NCI-H460 (cell line): Measurements from ENCODE around the gene DMKN. TPM values are rescaled to one million over a fixed set of nuclear protein-coding genes. Genes with fewer than 3 reads are reported as not detected.

Experiments
- DNase-seq: peaks from one replicate; pipeline ENCODE4 v3.0.0-alpha.2; 2016; ENCODE audit warnings: low read depth; ENCODE audit errors: extremely low read depth
- total RNA-seq: library from RNA; depleted of rRNA; stranded (reverse); fragments of >200 nt; shearing (Covaris generic); gene quantifications from 2 replicates; pipeline ENCODE4 v1.2.3, GENCODE V29; 2014

Gene DMKN
- total RNA-seq, 1 experiment from 2014 or later: 0.40 TPM

DNA sequence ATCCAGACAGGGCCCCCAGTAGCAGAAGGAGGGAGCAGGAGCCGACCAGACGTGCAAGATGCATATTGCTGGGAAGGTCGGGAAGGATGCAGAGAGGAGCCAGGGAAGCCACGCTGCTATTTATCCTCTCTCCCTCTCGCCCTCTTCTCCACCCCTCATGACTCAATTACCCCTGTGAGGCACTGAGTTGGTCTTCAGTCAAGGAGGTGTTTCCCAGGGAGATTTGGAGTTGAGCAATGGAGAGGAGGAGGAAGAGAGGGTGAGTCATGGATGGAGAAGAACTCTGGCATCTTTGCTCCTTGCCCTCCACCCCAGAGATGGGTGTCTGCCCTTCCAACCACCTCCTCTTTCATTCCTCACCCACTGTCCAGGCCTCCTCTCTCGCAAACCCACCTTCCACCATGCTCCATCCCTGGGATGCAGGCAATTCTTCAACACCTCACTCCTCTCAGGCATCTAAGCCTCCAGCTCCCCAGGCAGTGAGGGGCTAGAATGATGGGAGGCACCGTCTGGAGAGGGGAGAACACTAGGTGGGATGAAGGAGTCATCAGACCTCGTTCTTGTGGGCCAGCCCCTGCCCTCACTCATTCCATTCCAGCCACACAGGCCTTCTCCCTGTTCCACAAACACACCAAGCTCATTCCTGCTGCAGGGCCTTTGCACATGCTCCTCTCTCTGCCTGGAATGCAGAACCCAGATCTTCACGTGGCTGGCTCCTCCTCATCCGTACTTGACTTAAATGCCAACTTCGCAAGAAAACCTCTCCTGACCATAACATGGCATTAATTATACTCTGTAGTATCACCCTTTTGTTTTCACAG, 15.0 kb upstream of the DMKN start, which contains the start of gene SBSN:
Gene SBSN, minus strand, starts transcription at position 94 of the 821 bp plus-strand sequence. Its CDS starts 30 bp downstream, at position 64.
- no peak for DNase-seq

DNA sequence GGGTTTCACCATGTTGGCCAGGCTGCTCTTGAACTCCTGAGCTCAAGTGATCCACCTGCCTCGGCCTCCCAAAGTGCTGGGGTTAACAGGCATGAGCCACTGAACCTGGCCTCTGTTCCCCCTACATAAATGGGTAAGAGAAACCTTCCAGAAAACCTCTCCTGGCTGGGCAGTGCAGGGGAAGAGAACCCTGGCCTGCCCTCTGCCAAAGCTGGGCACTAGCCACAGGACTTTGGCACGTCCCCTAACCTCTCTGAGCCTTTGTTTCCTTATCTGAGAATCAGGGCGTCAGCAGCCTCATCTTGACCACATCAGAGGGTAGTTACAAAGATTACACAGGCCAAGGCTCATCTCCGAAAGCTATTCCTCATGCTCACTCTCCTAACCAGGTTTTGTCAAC, 12.4 kb upstream of the DMKN start:
- no peak for DNase-seq

DNA sequence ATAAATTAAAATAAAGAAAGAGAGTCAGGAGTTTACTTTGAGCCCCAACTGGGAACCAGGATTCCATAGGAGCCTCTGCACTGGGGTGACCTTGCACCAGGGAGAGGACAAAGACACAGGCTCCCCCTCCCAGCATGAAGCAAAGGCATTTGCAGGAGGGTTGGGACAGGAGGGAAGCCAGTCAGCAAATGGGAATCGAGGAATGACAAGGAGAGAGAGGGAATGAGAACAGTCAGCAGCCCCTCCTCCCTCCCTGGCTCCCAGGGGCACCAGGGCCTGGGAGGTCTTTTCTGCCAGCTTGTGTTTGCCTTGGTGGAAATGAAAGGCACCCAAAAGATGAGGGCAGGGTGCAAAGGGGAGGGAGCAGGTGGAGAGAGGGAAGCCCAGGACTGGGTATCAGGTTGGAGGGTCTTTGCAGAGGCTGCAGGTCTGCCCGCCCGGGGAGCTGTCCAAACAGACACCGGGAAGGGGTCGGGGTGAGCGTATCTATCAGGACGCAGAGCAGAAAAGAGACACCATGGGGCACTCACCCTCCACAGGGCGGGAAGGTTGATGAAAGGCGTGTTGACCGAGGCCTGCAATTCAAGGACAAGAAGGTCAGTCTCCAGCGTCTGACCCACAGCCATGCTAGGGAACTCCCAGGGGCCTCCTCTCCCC, 10.9 kb upstream of the DMKN start:
- no peak for DNase-seq

DNA sequence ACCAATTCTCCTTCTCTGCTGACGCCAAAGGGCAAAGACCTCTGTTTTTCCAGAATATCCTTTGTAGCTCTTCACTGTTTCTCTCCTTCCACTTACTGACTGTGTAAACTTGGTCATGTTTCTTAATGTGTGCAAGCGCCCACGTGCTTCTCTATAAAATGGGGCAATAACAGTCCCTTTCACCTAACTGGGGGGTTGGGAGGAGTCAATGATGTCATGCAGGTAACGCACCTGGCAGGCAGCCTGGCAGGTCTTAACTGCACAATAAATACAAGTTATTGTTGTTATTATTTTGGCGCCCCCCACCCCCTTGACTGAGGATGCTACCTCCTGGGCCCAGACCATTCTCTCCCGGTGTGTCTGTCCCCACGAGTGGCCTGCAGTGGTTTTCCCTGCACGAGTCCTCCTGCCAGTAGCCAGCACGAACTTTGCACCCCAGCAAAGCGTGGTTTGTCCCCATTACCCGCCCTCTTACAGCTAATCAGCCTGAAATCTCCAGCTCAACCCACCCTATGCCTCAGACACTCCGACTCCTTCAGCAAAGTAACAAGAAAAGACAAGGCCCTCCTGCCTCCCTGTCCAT, 9.4 kb upstream of the DMKN start:
- DNase-seq: no peak

DNA sequence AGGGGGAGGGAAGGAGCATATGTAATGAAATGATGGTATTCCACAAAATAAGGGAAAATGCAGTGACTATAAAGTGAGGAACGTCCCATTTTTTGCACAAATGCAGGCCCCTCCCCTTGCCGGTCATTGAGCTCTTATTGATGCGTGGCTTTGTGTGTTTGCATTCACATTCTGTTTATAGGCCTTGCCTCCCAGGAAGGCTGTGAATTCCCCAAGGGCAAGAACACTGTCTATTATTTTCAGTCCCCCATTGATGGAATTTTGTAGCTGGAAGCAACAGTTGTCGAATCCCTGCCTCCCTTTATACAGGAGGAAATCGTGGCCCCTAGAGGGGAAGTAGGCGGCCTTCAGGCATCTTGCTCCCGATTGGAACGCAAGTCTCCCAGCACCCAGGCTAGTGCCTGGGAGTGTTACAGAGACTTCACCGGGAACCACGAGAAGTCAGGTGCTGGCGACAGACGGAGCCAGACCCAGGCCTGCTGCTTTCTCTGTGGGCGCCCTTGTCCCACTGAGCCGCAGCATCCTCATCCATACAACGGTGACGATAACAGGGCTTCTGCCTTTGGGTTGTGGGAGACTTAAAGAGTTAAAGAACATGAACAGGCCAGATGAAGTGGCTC, 7.8 kb upstream of the DMKN start:
- DNase-seq: no peak

DNA sequence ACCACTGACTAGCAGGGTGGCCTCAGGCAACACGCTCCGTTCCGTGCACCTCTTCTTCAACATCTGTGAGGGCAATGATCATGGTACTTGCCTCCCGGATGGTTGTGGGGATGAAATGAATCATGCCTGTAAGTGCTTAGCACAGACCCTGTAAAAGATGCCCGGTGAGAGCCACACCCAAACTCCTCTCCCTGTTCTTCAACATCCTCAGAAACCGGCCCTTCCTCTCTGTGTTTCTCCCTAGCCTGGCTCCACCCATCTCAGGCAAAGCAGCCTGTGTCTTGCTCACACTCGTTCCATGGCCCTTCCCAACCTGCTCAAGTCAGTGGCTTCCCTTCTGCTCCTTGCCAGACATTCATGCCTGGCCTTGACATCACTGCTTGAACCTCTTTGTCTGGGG, 5.8 kb upstream of the DMKN start:
- DNase-seq: no peak

DNA sequence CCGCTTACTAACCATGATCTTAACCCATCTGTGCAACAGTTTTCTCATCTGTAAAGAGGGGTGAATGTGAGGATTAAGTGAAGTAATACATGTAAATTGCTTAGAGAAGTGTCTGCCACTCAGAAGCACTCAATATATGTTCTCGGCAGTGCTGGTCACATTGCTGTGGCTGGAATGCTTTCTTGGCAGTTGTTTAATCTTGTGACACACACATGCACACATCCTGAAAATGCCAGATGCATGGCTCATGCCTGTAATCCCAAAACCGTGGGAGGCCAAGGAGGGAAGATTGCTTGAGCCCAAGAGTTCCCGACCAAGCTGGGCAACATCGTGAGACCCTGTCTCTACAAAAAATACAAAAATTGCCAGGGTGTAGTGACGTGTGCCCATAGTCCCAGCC, 4.9 kb upstream of the DMKN start:
- no peak for DNase-seq

DNA sequence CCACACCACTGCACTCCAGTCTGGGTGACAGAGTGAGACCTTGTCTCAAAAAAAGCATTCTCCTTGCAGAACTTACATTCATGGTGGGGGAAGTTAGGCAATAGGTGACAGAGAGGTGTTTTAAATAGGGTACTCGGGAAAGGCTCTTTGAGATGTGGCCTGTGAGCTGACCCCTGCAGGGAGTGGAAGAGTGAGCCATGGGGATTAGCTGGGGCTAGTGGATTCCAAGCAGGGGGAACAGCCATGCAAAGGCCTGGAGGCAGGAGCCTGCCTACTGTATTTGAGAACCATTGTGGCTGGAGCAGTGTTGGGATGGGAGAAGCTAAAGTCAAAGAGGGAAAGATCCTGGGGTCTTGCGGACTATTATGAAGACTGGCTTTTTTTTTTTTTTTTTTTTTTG, 3.9 kb upstream of the DMKN start:
- DNase-seq: no peak

DNA sequence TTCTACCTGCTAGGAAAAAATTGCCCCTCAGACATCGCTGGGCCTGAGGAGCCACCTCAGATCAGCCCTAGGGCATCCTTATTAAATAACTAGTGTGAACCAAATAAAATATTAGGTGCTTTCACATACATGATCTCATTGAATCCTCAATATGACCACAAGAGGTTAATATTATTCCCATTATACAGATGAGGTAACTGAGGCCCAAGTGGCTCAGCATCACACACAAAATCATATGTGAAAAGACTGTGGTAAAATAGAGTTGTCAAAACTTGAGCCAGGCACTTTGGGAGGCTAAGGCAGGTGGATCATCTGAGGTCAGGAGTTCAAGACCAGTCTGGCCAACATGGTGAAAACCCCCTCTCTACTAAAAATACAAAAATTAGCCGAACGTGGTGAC, 2.9 kb upstream of the DMKN start:
- DNase-seq: no peak

DNA sequence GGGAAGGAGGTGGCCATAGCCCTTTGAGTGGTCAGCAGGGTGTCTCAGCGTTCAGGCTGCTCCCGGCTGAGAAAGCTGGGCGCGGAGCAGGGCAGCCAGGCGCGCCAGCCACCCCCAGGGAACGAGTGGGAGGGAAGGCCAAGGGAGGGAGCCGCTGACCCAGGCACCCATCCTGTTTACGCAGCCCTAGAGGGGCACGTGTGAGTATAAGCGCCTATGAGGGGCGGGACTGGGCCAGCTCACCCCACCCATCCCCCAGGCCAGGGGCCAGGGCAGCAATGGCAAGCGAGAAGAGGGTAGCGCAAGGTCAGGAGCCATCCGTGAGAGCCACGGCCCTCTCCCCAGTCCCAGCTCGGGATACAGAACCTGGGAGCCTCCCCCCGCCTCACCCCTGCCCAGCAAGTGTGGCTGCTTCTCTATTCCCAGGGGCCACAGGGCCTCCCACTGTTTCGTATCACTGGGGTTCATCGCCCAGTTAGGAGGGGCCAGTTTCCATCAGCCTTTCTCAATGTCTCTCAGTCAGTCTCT, 897 bp upstream of the DMKN start:
- DNase-seq: no peak

DNA sequence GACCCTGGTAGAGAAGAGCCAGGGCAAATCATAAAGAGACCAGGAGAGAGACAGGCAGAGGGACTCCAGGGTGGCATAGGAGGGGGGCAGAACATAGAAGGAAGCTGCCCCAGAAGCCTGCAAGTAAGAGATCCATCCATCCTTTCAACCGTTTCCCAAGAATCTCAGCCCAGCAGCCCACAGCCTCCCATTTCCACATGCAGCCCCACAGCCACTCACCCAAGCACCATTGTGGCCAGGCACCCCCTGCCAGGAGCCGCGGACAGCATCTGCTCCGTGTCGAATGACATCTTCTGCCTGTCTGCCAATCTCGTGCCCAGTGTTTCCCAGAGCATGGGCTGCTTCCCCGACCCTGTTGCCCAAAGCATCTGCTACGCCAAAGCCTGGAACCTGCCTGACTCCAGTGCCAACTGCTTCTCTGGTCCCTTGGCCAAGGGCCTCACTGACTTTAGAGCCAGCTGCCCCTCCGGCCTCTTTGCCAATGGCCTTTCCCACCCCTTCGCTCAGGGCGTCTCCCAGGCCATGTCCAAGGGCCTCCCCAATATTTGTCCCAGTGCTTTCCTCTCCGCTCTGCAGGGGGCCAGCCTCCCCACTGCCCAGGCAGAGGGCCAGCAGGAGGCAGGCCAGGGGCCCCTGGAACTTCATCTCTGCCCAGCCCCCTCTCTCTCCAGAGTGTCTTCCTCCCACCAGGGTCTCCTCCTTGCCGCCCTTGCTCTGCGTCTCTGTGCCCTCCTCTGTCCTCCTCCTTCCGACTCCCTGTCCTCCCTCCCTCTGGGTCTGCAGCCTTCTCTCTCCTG, 420 bp downstream of the DMKN start:
- DNase-seq: no peak

DNA sequence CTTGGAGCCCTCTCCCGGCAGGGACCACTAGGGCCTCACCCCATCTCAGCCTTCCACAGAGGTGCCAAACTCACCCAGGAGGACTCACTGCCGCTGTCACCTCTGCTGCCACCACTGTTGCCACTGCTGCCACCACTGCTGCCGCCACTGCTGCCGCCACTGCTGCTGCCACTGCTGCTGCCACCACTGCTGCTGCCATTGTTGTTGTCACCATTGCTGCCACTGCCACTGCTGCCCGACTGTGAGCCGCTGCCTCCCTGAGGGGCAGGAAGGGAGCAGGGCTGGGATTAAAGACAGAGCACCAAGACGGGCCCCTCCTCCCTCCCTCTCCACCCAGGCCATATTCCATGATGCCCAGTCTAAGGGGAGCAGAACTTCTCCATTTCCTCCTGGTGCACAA, 2.1 kb downstream of the DMKN start:
- DNase-seq: no peak

DNA sequence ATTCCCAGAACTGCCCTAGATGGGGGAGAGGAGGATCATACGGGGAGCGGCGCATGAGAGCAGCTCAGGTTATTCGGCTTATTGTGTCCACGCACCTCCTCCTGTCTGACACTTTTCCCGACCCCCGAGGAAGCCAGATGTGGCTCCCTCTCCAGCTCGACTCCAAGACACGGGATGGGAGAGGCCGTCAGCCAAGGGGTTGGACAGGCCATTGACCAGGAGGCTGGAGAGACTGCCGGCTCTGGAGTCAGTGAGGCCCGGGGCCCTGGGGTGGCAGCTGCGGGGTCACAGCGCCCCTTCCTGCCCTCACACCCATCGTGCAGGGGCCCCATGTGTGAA, 2.9 kb downstream of the DMKN start:
- DNase-seq: no peak

DNA sequence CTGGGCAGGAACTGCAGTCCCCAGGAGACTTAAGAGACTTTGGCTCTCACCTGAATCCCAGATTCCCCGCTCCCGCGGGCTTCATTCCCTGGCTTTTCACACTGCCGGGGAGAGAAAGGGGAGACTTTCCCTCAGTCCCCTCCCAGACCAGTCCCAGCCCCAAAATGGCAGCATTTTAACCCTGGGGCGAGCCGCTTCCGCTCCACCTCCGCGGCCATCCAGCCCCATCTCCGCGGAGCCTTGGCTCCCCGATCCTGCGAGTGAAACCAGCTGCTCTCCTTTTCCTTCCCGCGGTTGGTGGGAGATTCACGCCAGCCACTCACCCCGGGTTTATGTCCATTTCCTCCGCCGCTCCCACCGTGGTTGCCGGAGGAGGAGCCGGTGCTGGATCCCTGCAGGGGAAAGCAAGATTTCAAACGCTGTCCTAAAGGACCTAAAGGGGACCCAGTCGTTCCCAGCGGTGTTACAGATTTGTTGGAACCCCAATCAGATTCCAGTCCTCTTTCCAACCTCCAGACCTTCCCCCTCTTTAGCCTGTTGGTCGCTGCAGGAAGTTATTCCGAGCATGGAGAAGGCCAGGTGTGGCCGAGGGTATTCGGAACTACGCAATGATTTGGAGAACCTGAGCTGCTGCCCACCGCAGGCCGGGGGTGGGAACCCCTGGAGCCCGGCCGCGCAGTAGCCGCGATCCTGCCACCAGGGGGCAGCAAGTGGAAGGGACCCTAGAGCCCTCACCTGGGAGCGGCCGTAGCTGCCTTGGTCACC, 3.4 kb downstream of the DMKN start:
- DNase-seq: peak; percentile 48

DNA sequence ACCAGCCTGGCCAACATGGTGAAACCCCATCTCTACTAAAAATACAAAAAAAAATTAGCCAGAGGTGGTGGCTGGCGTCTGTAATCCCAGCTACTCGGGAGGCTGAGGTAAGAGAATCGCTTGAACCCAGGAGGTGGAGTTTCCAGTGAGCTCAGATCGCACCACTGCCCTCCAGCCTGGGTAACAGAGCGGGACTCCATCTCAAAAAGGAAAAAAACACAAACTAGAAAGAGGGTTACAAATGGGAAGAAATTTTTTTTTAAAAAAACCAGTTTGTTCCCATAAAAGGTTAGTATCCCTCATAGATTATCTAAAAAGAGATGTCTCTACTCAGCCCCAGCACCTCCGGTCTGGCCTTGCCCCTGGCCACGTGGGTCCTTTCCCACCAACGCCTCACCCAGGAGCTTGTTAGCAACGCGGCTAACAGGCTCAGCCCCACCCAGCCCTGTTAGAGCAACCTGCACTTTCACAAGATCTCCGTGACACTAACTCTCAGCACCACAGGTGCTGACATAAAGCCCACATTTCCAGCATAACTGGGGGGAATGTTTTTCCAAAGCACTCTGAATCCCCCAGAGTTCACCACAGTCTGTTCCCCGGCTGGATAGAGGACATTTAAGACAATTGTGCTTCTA, 4.3 kb downstream of the DMKN start:
- DNase-seq: no peak

DNA sequence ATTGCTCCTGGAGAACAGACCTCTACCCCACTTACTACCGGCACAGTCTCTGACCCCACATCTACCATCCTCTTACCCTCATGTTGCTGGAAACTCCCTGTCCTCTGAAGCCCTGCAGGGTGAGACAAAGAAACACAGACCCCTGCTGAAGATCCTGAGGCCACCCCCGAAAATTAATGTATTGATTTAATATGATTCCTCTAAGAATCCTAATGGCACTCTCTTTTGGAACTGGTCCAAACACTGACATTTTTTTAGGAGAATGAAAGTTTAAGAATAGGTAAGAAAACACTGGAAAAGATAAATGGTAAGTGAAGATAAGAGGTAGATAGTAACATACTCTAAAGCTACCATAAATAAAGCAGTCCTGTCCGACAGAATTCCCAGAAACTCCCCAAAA, 5.3 kb downstream of the DMKN start:
- DNase-seq: no peak

DNA sequence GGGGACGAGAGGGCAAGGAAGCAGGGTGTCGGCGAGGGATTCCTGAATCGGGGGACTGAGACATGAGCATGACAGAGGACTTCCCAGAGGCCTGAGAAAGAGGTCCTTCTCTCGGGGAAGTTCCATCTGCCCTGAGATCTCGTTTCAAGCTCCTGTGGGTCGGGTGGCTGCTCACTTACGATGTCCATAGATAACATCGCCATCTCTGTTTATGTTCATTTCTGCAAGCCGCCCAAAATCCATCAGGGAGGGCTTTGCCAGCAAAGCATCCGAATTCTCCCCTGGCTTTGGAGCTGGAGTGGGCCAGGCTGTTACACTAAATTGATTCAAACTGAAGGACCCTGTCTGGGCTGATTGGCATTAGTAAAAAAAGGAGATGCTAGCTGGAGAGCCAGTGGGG, 5.9 kb downstream of the DMKN start:
- no peak for DNase-seq

DNA sequence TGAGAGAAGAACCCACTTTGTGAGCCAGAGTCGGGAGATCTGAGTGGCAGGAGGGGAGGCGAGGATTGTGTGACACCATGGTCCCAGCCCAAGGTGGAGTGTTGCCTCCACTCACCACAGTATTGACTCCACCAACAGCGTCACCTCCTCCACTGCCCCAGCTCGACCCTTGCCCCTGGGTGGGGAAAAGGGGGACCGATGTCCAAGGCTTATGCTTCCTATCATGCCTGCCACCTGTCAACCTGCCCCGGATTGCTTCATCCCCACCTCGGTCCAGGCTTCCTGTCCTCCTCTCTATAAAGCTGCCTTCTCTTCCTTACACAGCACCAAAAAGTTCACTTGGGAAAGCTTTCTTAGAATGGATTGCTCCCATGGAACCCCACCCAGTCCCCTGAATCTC, 7.4 kb downstream of the DMKN start:
- no peak for DNase-seq

DNA sequence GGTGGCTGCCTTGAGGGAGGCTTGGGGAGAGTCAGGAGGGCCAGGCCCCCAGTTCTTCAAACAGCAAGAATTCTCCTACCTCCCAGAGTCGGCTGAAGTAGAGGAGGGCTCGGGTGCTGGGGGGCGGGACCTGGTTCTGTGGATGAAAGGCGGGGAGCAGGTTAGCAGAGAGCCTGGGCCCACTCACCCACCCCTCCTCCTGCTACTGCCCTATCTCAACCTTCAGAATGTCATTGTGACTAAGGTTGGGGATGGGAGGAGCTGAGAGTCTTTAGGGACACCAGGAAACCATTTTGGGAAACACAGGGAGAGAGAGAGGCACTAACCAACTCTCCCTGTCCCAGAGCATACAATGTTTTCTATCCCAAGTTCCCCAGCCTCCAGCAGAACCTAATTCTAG, 10.7 kb downstream of the DMKN start:
- no peak for DNase-seq
